ENCODE results near the gene KAT2B.

Gene KAT2B

DNA sequence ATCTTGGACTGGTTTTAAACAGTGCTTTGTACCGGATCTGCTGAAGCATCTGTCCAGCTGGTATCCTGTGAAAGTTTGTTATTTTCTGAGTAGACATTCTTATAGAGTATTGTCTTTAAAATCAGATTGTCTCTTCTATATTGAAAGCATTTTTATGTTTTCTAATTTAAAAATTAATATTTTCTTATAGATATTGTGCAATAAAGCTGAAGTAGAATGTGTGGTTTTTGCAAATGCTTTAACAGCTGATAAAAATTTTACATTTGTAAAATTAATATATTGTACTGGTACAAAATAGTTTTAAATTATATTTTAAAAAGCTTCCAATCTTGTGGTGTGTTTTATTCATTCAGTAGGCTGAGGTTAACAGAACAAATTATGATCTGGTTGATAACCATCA is 113.8 kb downstream of the KAT2B start:
- no peak for DNase-seq

DNA sequence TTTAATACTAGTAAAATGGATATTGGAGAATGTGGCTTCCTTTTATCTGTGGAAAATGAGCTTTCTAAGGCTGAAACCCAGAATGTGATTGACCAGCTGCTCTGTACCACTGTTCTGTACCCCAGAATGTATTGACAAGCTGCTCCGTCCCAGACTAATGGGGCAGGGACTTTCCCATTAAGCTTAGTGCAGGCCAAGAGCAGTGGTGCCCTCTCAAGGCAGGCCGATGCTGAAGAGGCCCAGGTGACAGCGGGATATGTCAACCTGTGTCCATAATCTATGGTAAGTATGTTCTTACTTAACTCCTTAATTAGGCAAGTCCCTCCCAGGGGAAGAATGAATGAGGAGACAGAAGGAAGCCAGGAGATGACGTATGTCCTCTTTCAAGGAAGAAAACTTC is 114.7 kb downstream of the KAT2B start:
- peak; percentile 48 for DNase-seq

DNA sequence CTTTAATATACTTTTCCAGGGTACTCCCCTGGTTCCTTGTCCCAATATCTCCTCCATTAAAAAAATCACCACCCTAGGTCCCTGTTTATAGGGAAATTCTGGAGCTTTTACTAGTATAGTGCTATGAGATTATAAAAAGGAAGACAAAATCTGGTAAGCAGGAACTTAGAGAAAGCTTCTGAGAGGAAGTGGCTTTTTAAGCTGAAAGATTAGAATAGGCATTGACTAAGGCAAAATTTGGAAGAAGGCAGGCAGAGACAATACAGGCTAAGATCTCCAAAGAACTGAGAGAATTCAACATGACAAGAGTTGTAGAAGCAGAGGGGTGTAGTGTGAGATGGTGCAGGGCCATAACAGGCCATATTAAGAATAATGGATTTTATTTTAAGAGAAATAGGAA is 120.0 kb downstream of the KAT2B start:
- DNase-seq, result no peak

GRCh38 chr3:20161714-20162113 is 121.5 kb downstream of the KAT2B start:
- no peak for DNase-seq

GRCh38 chr3:20173844-20174410 is 133.7 kb downstream of the KAT2B start:
- peak; percentile 91 for DNase-seq

- no peak for DNase-seq
These were observed 141.0 kb downstream of the KAT2B start for GRCh38 chr3:20181276-20181675.

GRCh38 chr3:20182206-20182605 is 142.0 kb downstream of the KAT2B start:
- DNase-seq, result no peak

DNA sequence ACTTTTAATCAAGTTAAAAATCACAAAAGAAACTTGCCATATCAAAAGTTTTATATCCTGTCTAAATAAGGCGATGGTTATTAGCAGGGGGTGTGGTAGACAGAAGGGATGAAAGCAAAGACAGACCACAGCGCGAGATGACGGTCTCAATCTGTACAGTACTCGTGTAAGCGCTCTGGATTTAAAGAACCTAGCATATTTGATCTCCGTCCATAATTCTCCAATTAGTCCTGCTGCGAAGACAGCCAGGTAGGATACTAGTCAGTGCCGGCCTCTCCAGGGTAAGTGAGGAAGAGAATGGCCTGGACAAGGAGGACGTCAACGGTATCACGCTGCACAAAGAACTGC is 145.1 kb downstream of the KAT2B start:
- DNase-seq, result peak; percentile 44

DNA sequence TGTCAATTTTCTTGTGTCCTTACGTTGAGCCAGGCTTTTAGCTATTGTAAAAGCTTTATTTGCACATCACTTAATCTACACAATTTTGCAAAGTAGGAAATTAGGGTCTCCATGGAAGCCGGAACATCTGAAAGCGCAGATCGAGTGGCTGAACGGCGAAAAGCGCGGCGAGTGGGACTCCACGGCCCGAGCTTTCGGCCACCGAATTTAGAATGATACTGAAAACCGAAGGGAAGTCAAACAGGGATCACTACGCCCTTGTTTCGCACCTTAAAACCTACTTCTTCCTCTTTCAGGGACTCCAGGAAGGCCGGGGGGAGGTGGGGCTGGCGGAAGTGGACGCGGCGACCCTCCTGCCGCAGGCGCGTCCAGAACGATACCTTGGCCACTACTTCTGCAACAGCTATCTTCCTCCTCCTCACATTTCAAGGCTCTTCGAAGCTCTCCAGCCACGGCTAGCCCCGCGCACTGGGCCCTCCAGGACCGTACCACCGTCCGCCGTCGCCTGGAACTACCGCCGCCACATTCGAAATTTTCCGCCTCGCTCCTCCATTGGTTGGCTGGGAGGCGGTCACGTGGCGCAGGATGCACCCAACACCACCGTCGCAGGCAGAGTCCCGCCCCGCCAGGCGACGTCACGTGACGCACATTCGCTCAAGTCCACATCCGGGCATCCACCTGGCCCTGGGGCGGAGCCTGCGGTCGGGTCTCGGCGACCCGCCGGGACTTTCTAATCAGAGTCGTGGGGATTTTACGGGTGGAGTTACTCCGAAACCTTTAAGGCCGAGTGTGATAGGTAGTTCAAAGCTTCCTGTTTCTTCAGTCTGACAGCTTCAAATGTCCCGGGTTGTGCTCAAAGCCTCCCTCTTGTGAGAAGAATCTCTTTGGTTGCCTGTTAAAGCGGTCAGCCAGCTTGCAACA is 145.7 kb downstream of the KAT2B start, which contains the start of gene SGO1:
Gene SGO1, minus strand, starts transcription at position 528 of the 921 bp plus-strand sequence. CDS start 2,179 bp downstream, outside the sequence.
- peak; percentile 97 for DNase-seq

DNA sequence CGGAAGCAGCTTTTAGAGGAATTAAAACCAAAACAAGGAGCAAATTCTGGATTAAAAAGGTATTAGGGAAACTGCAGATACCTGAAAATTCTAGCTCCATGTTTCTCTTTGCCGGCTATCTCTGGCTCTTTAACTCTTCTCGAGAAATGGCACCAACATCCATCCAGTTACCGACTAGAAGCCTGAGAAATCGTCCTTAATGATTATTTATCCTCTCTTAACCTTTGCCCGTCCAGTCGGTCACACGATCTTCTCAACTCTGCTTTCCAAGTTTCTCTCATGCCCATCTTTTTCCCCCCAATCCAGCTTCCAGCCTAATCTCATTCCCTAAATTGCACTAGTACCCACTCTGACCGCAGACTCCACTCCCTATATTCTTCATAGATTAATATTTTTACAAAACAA is 146.4 kb downstream of the KAT2B start:
- no peak for DNase-seq

DNA sequence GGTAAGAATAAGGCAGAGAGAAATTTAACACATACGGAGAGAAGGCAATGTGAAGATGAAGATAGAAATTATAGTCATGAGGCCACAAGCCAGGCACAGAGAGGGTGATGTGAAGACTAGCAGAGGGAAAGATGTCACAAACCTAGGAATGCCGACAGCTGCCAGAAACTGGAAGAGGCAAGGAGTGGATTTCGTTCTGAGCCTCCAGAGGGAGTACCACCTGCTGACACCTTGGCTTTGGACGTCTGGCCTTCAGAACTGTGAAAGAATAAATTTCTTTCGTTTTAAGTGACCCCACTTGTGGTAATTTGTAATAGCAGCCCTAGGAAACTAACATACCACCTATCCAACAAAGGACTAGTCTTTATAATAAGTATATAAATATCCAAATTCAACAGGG is 150.7 kb downstream of the KAT2B start:
- DNase-seq, result peak; percentile 73

GRCh38 chr3:20194793-20195460 is 154.7 kb downstream of the KAT2B start:
- DNase-seq, result no peak

GRCh38 chr3:20197775-20198174 is 157.5 kb downstream of the KAT2B start:
- no peak for DNase-seq

DNA sequence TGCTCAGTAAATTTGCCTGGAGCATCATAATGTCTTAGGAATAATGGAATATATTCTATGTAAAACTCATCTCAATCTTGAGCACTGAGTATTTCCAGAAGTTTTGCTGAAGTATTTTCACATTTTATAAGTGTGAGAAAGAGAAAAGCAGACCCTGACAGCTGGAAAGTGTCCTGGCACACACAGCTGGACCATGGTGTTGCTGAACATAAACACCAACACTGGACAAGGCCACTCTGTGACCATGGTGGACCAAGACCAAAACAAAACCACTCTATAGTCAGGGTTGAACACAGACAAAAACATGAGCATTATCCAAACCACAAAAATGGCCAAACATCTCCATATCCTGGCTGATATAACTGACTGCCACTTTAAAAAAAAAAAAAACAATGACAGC is 160.9 kb downstream of the KAT2B start:
- no peak for DNase-seq

All from NCI-H82 (cell line).